OCI-LY7 (cell line): ENCODE data around the gene KIF12. TPM values are rescaled to one million over a fixed set of nuclear protein-coding genes. Genes with fewer than 3 reads are reported as not detected.

Source experiments
- BruUV-seq: library from RNA; stranded (reverse); fragments of 400-500 nt; replicated peaks from 2 replicates; lab custom pipeline; 2021; lab: Mats Ljungman, UMichigan
- CTCF ChIA-PET: fragments of 300-600 bp; sonication (Branson Sonifier 250); formaldehyde crosslinking; loops from one replicate; lab custom pipeline; 2022; ENCODE audit warnings: antibody characterized with exemption; ENCODE audit not compliant: unreplicated experiment; lab: Charles Lee
- POLR2A ChIA-PET: fragments of 300-600 bp; sonication (Branson Sonifier 250); formaldehyde crosslinking; loops from one replicate; lab custom pipeline; 2022; ENCODE audit warnings: antibody characterized with exemption; lab: Charles Lee
- DNase-seq: peaks from one replicate; pipeline ENCODE4 v3.0.0-alpha.2; 2015; ENCODE audit warnings: low spot score
- H2AFZ ChIP-seq: fragments of 200-600 bp; sonication (generic), shearing (Covaris generic); 2 replicates; pipeline ENCODE4 v1.6.1; 2014; ENCODE audit warnings: mild to moderate bottlenecking, antibody characterized with exemption, low read length, moderate library complexity
- H3K27ac ChIP-seq: fragments of 200-600 bp; sonication (generic); 2 replicates; pipeline ENCODE4 v1.5.1; 2014; ENCODE audit warnings: mixed run types, low read depth, mild to moderate bottlenecking, moderate library complexity, low read length, inconsistent platforms; ENCODE audit not compliant: poor library complexity, severe bottlenecking
- H3K36me3 ChIP-seq: fragments of 200-600 bp; sonication (generic); 2 replicates; pipeline ENCODE4 v1.6.1; 2014; ENCODE audit warnings: mild to moderate bottlenecking, antibody characterized with exemption, low read length, moderate library complexity, mixed read lengths; ENCODE audit not compliant: insufficient read depth
- H3K4me1 ChIP-seq: fragments of 200-600 bp; sonication (generic); 2 replicates; pipeline ENCODE4 v1.5.1; 2014; ENCODE audit warnings: mild to moderate bottlenecking, low read length; ENCODE audit not compliant: insufficient read depth, poor library complexity, severe bottlenecking
- H3K4me2 ChIP-seq: fragments of 200-600 bp; sonication (generic); 2 replicates; pipeline ENCODE4 v1.6.1; 2014; ENCODE audit warnings: mild to moderate bottlenecking, low read length
- H3K4me3 ChIP-seq: fragments of 200-600 bp; sonication (generic); 2 replicates; pipeline ENCODE4 v1.5.1; 2014; ENCODE audit warnings: mild to moderate bottlenecking, low read depth, low read length; ENCODE audit not compliant: poor library complexity, severe bottlenecking
- H3K79me2 ChIP-seq: fragments of 200-600 bp; sonication (generic); 2 replicates; pipeline ENCODE4 v1.6.1; 2016; ENCODE audit warnings: low read depth, mild to moderate bottlenecking, low read length, moderate library complexity, mixed read lengths; ENCODE audit not compliant: insufficient read depth
- H3K9me2 ChIP-seq: fragments of 200-600 bp; sonication (generic); 2 replicates; pipeline ENCODE4 v1.6.1; 2016; ENCODE audit warnings: mild to moderate bottlenecking, low read length, mixed read lengths; ENCODE audit not compliant: insufficient read depth
- H3K9me3 ChIP-seq: fragments of 200-600 bp; sonication (generic); 2 replicates; pipeline ENCODE4 v1.6.1; 2014; ENCODE audit warnings: mild to moderate bottlenecking, mixed run types, low read length, mixed read lengths
- H4K20me1 ChIP-seq: fragments of 200-600 bp; sonication (generic); 2 replicates; pipeline ENCODE4 v1.6.1; 2014; ENCODE audit warnings: mild to moderate bottlenecking, antibody characterized with exemption, low read length, moderate library complexity, mixed read lengths; ENCODE audit not compliant: insufficient read depth
- CTCF ChIP-seq: fragments of 200-600 bp; sonication (generic); conservative IDR thresholded peaks from 2 replicates; pipeline ENCODE4 v1.5.1; 2014; ENCODE audit warnings: mild to moderate bottlenecking, antibody characterized with exemption, low read length, moderate library complexity, mixed read lengths
- EZH2phosphoT487 ChIP-seq: fragments of 200-600 bp; sonication (generic); IDR thresholded peaks from 2 replicates; pipeline ENCODE4 v1.6.1; 2018; ENCODE audit warnings: low read depth, borderline replicate concordance, mild to moderate bottlenecking, mixed run types, antibody characterized with exemption, low read length, moderate library complexity, mixed read lengths
- intact Hi-C: fragments of 100-400 bp; cut with micrococcal nuclease; formaldehyde crosslinking; loops from one replicate; pipeline ENCODE4 v1.10.0; 2022; ENCODE audit not compliant: unreplicated experiment
- total RNA-seq, 2 experiments: library from RNA; depleted of rRNA in 1 of 2; stranded (reverse); fragments of >200 nt in 1 of 2; shearing (Covaris generic) in 1 of 2; gene quantifications; 2 replicates each; pipeline ENCODE4 v1.2.3, GENCODE V29; 2014 to 2022

Gene KIF12
- total RNA-seq, 2 experiments from 2014 or later = not detected

GRCh38 chr9:114072184-114073140, 26.6 kb downstream of the KIF12 start:
- POLR2A ChIA-PET = interaction anchor here (0.8 kb wide), 1 partner anchor 37 kb away, joined by 3 read pairs; no protein-coding TSS in a partner anchor

GRCh38 chr9:114071197-114071795, 27.8 kb downstream of the KIF12 start:
- no peaks in the 10 kb centered on the region for H3K36me3 ChIP-seq
- TF ChIP-seq EZH2phosphoT487 (no peak), CTCF (no peak)
- no peak overlapping the region for H2AFZ ChIP-seq
- ChIA-PET POLR2A (no interaction called here), CTCF (interaction anchor here (1.0 kb wide), 1 partner anchor 11 kb away, joined by 4 read pairs; no protein-coding TSS in a partner anchor)
- no peaks in the 10 kb centered on the region for H3K9me3 ChIP-seq
- H3K9me2 ChIP-seq = no peaks in the 10 kb centered on the region
- H3K4me2 ChIP-seq = no peak overlapping the region
- no peaks in the 10 kb centered on the region for H4K20me1 ChIP-seq
- H3K27ac ChIP-seq = no peak overlapping the region
- DNase-seq = no peak
- intact Hi-C loops = no loop called here
- no peak overlapping the region for H3K4me3 ChIP-seq
- BruUV-seq = no TSS peak
- no peaks in the 10 kb centered on the region for H3K4me1 ChIP-seq
- H3K79me2 ChIP-seq = no peaks in the 10 kb centered on the region

More at GRCh38 chr9:114072184-114073140, 26.6 kb downstream of the KIF12 start:
- Histone ChIP-seq H3K9me2 (no peaks in the 10 kb centered on the region), H3K4me2 (no peak overlapping the region), H3K79me2 (no peaks in the 10 kb centered on the region), H2AFZ (no peak overlapping the region), H4K20me1 (no peaks in the 10 kb centered on the region), H3K9me3 (no peaks in the 10 kb centered on the region), H3K27ac (no peak overlapping the region), H3K36me3 (no peaks in the 10 kb centered on the region), H3K4me3 (no peak overlapping the region), H3K4me1 (no peaks in the 10 kb centered on the region)
- no TSS peak for BruUV-seq
- intact Hi-C loops = no loop called here
- DNase-seq = no peak
- no peak for TF ChIP-seq CTCF
- TF ChIP-seq EZH2phosphoT487 = no peak
- CTCF ChIA-PET = interaction anchor here (1.0 kb wide), 1 partner anchor 10 kb away, joined by 4 read pairs; no protein-coding TSS in a partner anchor
